ENCODE data around the gene STON2.

STON2 gene

GRCh38 chr14:81351205-81351604 is 48.9 kb downstream of the STON2 start:
- no peak overlapping the region for H3K4me3 ChIP-seq (ENCODE audit: low read length)
- peaks cover 2% of the 10 kb centered on the region for H3K9me3 ChIP-seq (ENCODE audit: low read length)
- H2AFZ ChIP-seq (ENCODE audit: low read depth, low read length), result no peak overlapping the region
- H3K36me3 ChIP-seq (ENCODE audit: insufficient read depth, low read length), result no peaks in the 10 kb centered on the region
- H3K27me3 ChIP-seq (ENCODE audit: insufficient read depth, low read length), result no peaks in the 10 kb centered on the region
- no peaks in the 10 kb centered on the region for H3K4me1 ChIP-seq (ENCODE audit: insufficient read depth, low read length)

GRCh38 chr14:81350344-81351130 is 49.6 kb downstream of the STON2 start:
- Histone ChIP-seq H2AFZ (ENCODE audit: low read depth, low read length) (no peak overlapping the region), H3K4me3 (ENCODE audit: low read length) (no peak overlapping the region)

GRCh38 chr14:81348061-81348460 is 52.1 kb downstream of the STON2 start:
- no peaks in the 10 kb centered on the region for H3K36me3 ChIP-seq (ENCODE audit: insufficient read depth, low read length)

More at GRCh38 chr14:81350344-81351130, 49.6 kb downstream of the STON2 start:
- H3K9me3 ChIP-seq (ENCODE audit: low read length), result peaks cover 2% of the 10 kb centered on the region
- no peaks in the 10 kb centered on the region for H3K4me1 ChIP-seq (ENCODE audit: insufficient read depth, low read length)
- H3K36me3 ChIP-seq (ENCODE audit: insufficient read depth, low read length), result no peaks in the 10 kb centered on the region
- no peaks in the 10 kb centered on the region for H3K27me3 ChIP-seq (ENCODE audit: insufficient read depth, low read length)

GRCh38 chr14:81345781-81346180 is 54.3 kb downstream of the STON2 start:
- H3K9me3 ChIP-seq (ENCODE audit: low read length), result peaks cover 2% of the 10 kb centered on the region
- H3K27me3 ChIP-seq (ENCODE audit: insufficient read depth, low read length), result no peaks in the 10 kb centered on the region
- H3K4me1 ChIP-seq (ENCODE audit: insufficient read depth, low read length), result peaks cover 15% of the 10 kb centered on the region
- H2AFZ ChIP-seq (ENCODE audit: low read depth, low read length), result no peak overlapping the region
- no peaks in the 10 kb centered on the region for H3K36me3 ChIP-seq (ENCODE audit: insufficient read depth, low read length)
- H3K4me3 ChIP-seq (ENCODE audit: low read length), result no peak overlapping the region

More at GRCh38 chr14:81348061-81348460, 52.1 kb downstream of the STON2 start:
- Histone ChIP-seq H2AFZ (ENCODE audit: low read depth, low read length) (no peak overlapping the region), H3K27me3 (ENCODE audit: insufficient read depth, low read length) (no peaks in the 10 kb centered on the region), H3K4me1 (ENCODE audit: insufficient read depth, low read length) (peaks cover 9% of the 10 kb centered on the region), H3K4me3 (ENCODE audit: low read length) (no peak overlapping the region), H3K9me3 (ENCODE audit: low read length) (peaks cover 2% of the 10 kb centered on the region)

GRCh38 chr14:81344481-81345160 is 55.5 kb downstream of the STON2 start:
- no peaks in the 10 kb centered on the region for H3K27me3 ChIP-seq (ENCODE audit: insufficient read depth, low read length)
- no peak overlapping the region for H2AFZ ChIP-seq (ENCODE audit: low read depth, low read length)
- no peaks in the 10 kb centered on the region for H3K9me3 ChIP-seq (ENCODE audit: low read length)
- no peaks in the 10 kb centered on the region for H3K36me3 ChIP-seq (ENCODE audit: insufficient read depth, low read length)
- no peak overlapping the region for H3K4me3 ChIP-seq (ENCODE audit: low read length)
- peaks cover 15% of the 10 kb centered on the region for H3K4me1 ChIP-seq (ENCODE audit: insufficient read depth, low read length)

- Histone ChIP-seq H3K27me3 (ENCODE audit: insufficient read depth, low read length) (no peaks in the 10 kb centered on the region), H3K9me3 (ENCODE audit: low read length) (no peaks in the 10 kb centered on the region), H3K4me1 (ENCODE audit: insufficient read depth, low read length) (peaks cover 15% of the 10 kb centered on the region), H2AFZ (ENCODE audit: low read depth, low read length) (no peak overlapping the region), H3K4me3 (ENCODE audit: low read length) (no peak overlapping the region), H3K36me3 (ENCODE audit: insufficient read depth, low read length) (no peaks in the 10 kb centered on the region)
Measured at GRCh38 chr14:81343701-81344100, 56.4 kb downstream of the STON2 start.

GRCh38 chr14:81342850-81343580 is 57.1 kb downstream of the STON2 start:
- Histone ChIP-seq H3K9me3 (ENCODE audit: low read length) (no peaks in the 10 kb centered on the region), H2AFZ (ENCODE audit: low read depth, low read length) (no peak overlapping the region), H3K4me3 (ENCODE audit: low read length) (no peak overlapping the region), H3K4me1 (ENCODE audit: insufficient read depth, low read length) (peaks cover 18% of the 10 kb centered on the region), H3K27me3 (ENCODE audit: insufficient read depth, low read length) (no peaks in the 10 kb centered on the region), H3K36me3 (ENCODE audit: insufficient read depth, low read length) (no peaks in the 10 kb centered on the region)

- H3K4me3 ChIP-seq (ENCODE audit: low read length), result no peak overlapping the region
- H3K36me3 ChIP-seq (ENCODE audit: insufficient read depth, low read length), result no peaks in the 10 kb centered on the region
- peaks cover 27% of the 10 kb centered on the region for H3K4me1 ChIP-seq (ENCODE audit: insufficient read depth, low read length)
Measured at GRCh38 chr14:81341781-81342180, 58.3 kb downstream of the STON2 start.

GRCh38 chr14:81341370-81341769 is 58.8 kb downstream of the STON2 start:
- Histone ChIP-seq H2AFZ (ENCODE audit: low read depth, low read length) (no peak overlapping the region), H3K36me3 (ENCODE audit: insufficient read depth, low read length) (no peaks in the 10 kb centered on the region), H3K9me3 (ENCODE audit: low read length) (no peaks in the 10 kb centered on the region), H3K4me1 (ENCODE audit: insufficient read depth, low read length) (peaks cover 27% of the 10 kb centered on the region), H3K4me3 (ENCODE audit: low read length) (no peak overlapping the region), H3K27me3 (ENCODE audit: insufficient read depth, low read length) (no peaks in the 10 kb centered on the region)

More at GRCh38 chr14:81341781-81342180, 58.3 kb downstream of the STON2 start:
- no peaks in the 10 kb centered on the region for H3K27me3 ChIP-seq (ENCODE audit: insufficient read depth, low read length)
- no peaks in the 10 kb centered on the region for H3K9me3 ChIP-seq (ENCODE audit: low read length)
- H2AFZ ChIP-seq (ENCODE audit: low read depth, low read length), result no peak overlapping the region

- Histone ChIP-seq H3K9me3 (ENCODE audit: low read length) (no peaks in the 10 kb centered on the region), H3K4me1 (ENCODE audit: insufficient read depth, low read length) (peaks cover 27% of the 10 kb centered on the region), H3K27me3 (ENCODE audit: insufficient read depth, low read length) (no peaks in the 10 kb centered on the region), H3K4me3 (ENCODE audit: low read length) (no peak overlapping the region), H2AFZ (ENCODE audit: low read depth, low read length) (no peak overlapping the region), H3K36me3 (ENCODE audit: insufficient read depth, low read length) (no peaks in the 10 kb centered on the region)
Measured at GRCh38 chr14:81340201-81340600, 59.9 kb downstream of the STON2 start.

- H2AFZ ChIP-seq (ENCODE audit: low read depth, low read length), result no peak overlapping the region
- H3K4me1 ChIP-seq (ENCODE audit: insufficient read depth, low read length), result peaks cover 12% of the 10 kb centered on the region
- no peak overlapping the region for H3K4me3 ChIP-seq (ENCODE audit: low read length)
- no peaks in the 10 kb centered on the region for H3K9me3 ChIP-seq (ENCODE audit: low read length)
- H3K27me3 ChIP-seq (ENCODE audit: insufficient read depth, low read length), result no peaks in the 10 kb centered on the region
- no peaks in the 10 kb centered on the region for H3K36me3 ChIP-seq (ENCODE audit: insufficient read depth, low read length)
Measured at GRCh38 chr14:81337073-81337472, 63.1 kb downstream of the STON2 start.

GRCh38 chr14:81336009-81336408 is 64.1 kb downstream of the STON2 start:
- H3K27me3 ChIP-seq (ENCODE audit: insufficient read depth, low read length), result no peaks in the 10 kb centered on the region
- no peaks in the 10 kb centered on the region for H3K36me3 ChIP-seq (ENCODE audit: insufficient read depth, low read length)
- H3K4me3 ChIP-seq (ENCODE audit: low read length), result no peak overlapping the region
- H2AFZ ChIP-seq (ENCODE audit: low read depth, low read length), result no peak overlapping the region
- H3K9me3 ChIP-seq (ENCODE audit: low read length), result no peaks in the 10 kb centered on the region
- peaks cover 19% of the 10 kb centered on the region for H3K4me1 ChIP-seq (ENCODE audit: insufficient read depth, low read length)

GRCh38 chr14:81332725-81333124 is 67.4 kb downstream of the STON2 start:
- Histone ChIP-seq H2AFZ (ENCODE audit: low read depth, low read length) (no peak overlapping the region), H3K4me1 (ENCODE audit: insufficient read depth, low read length) (peaks cover 13% of the 10 kb centered on the region), H3K9me3 (ENCODE audit: low read length) (no peaks in the 10 kb centered on the region), H3K27me3 (ENCODE audit: insufficient read depth, low read length) (no peaks in the 10 kb centered on the region), H3K4me3 (ENCODE audit: low read length) (no peak overlapping the region), H3K36me3 (ENCODE audit: insufficient read depth, low read length) (no peaks in the 10 kb centered on the region)
